ENCODE data around the gene PRKRIP1. TPM values are rescaled to one million over a fixed set of nuclear protein-coding genes. Genes with fewer than 3 reads are reported as not detected.
A peak's percentile ranks its signal among the peaks of the same experiment; 100 is the strongest.
"Not testable (repeated sequence)": the region's sequence is repeated elsewhere in the genome, so short reads cannot be mapped to it uniquely, and the experiment has no call there.

The PRKRIP1 gene
- polyA plus RNA-seq, 1 donor: 30.0 TPM

DNA sequence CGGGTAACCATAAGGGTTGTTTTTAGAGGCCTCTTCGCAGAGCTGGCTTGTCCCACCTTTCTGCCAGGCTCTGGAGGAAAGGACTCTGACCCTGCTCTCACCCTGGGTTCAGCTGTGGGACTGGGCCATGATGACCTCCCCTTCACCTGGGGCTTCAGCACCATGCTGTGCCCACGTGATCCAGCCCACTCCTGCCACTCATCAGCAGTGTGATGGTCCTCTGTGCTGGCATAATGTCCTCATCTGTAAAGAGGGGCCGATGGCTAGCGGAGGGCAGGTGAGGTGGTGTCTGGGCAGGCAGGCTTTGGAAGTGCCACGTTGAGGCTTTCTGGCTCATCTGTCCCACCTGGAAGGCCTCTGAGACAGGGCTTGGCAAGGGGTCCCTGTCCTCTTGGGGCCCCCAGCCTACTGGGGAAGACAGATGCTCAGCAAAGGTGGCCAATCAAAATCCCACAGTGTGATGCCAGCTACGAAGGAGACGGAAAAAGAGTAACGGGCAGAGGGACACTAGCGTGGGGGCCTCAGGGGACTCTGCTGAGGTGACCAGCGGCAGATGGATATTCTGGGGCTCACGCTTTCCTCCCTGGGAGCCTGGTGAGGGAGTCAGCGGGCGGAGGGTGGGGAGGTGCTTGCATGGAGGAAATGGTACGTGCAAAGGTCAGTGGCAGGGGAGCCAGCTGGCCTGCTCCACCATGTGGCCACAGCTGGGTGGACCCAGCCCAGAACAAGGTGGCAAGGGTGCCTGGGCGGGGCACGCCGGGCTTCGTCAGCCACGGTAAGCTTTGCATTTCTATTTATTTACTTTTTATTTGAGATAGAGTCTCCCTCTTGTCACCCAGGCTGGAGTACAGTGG, 74.0 kb downstream of the PRKRIP1 start:
- WGBS (ENCODE audit: insufficient coverage, low lambda C conversion rate): no CpG with 5 or more reads among the region's 20 CpGs
- DNase-seq: peak in 1 of 2 donors; percentile 46
- peaks cover 5% of the 10 kb centered on the region for H3K4me1 ChIP-seq (ENCODE audit: control insufficient read depth, insufficient read depth, low read length)
- no peaks in the 10 kb centered on the region for H3K27me3 ChIP-seq (ENCODE audit: control insufficient read depth, insufficient read depth, low read length)
- H3K27ac ChIP-seq (ENCODE audit: low read length): no peak overlapping the region
- H3K9me3 ChIP-seq (ENCODE audit: control insufficient read depth, low read depth, low read length): peaks cover 4% of the 10 kb centered on the region
- H3K4me3 ChIP-seq (ENCODE audit: low read length): no peak overlapping the region
- peaks cover 37% of the 10 kb centered on the region for H3K36me3 ChIP-seq (ENCODE audit: control insufficient read depth, insufficient read depth, low read length)

GRCh38 chr7:102471791-102472125, 75.6 kb downstream of the PRKRIP1 start:
- Histone ChIP-seq H3K4me3 (ENCODE audit: low read length) (no peak overlapping the region), H3K9me3 (ENCODE audit: control insufficient read depth, low read depth, low read length) (peaks cover 4% of the 10 kb centered on the region), H3K36me3 (ENCODE audit: control insufficient read depth, insufficient read depth, low read length) (peaks cover 37% of the 10 kb centered on the region), H3K27ac (ENCODE audit: low read length) (no peak overlapping the region), H3K4me1 (ENCODE audit: control insufficient read depth, insufficient read depth, low read length) (no peaks in the 10 kb centered on the region), H3K27me3 (ENCODE audit: control insufficient read depth, insufficient read depth, low read length) (no peaks in the 10 kb centered on the region)
- no peak for DNase-seq
- no CpG with 5 or more reads among the region's 6 CpGs for WGBS (ENCODE audit: insufficient coverage, low lambda C conversion rate)

GRCh38 chr7:102472126-102473041, 76.2 kb downstream of the PRKRIP1 start:
- DNase-seq: no peak
- H3K27ac ChIP-seq (ENCODE audit: low read length): no peak overlapping the region
- H3K9me3 ChIP-seq (ENCODE audit: control insufficient read depth, low read depth, low read length): peaks cover 4% of the 10 kb centered on the region
- H3K4me3 ChIP-seq (ENCODE audit: low read length): no peak overlapping the region
- H3K4me1 ChIP-seq (ENCODE audit: control insufficient read depth, insufficient read depth, low read length): no peaks in the 10 kb centered on the region
- no CpG with 5 or more reads among the region's 31 CpGs for WGBS (ENCODE audit: insufficient coverage, low lambda C conversion rate)
- H3K36me3 ChIP-seq (ENCODE audit: control insufficient read depth, insufficient read depth, low read length): peaks cover 37% of the 10 kb centered on the region
- no peaks in the 10 kb centered on the region for H3K27me3 ChIP-seq (ENCODE audit: control insufficient read depth, insufficient read depth, low read length)

- H3K27me3 ChIP-seq (ENCODE audit: control insufficient read depth, insufficient read depth, low read length): no peaks in the 10 kb centered on the region
- no peak for DNase-seq
- no peak overlapping the region for H3K27ac ChIP-seq (ENCODE audit: low read length)
Observed at GRCh38 chr7:102473271-102473991, 77.3 kb downstream of the PRKRIP1 start.

DNA sequence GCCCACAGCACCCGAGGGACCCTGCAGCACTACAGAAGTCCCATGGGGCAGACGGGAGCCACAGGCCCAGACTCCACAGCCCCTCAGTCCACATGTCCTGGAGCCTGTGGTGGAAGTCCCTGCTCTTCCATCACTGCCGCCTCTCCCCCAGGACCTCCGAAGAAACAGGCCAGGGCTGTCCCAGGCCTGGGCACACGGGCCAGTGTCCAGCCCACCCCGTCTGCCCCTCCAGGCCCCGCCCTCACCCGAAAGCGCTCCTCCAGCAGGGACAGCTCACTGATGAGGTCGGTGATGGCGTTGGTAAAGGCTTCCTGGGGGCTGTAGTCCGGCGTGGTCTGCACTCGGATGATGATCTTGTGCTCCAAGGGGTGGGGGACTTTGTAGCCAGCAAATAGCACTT, 78.0 kb downstream of the PRKRIP1 start:
- not testable (repeated sequence) for H3K4me3 ChIP-seq (ENCODE audit: low read length); H3K27ac ChIP-seq (ENCODE audit: low read length); DNase-seq; H3K27me3 ChIP-seq (ENCODE audit: control insufficient read depth, insufficient read depth, low read length); H3K9me3 ChIP-seq (ENCODE audit: control insufficient read depth, low read depth, low read length); H3K4me1 ChIP-seq (ENCODE audit: control insufficient read depth, insufficient read depth, low read length)
- peaks cover 24% of the 10 kb centered on the region for H3K36me3 ChIP-seq (ENCODE audit: control insufficient read depth, insufficient read depth, low read length)
- WGBS (ENCODE audit: insufficient coverage, low lambda C conversion rate): no CpG with 5 or more reads among the region's 14 CpGs

More at GRCh38 chr7:102473271-102473991, 77.3 kb downstream of the PRKRIP1 start:
- peaks cover 29% of the 10 kb centered on the region for H3K36me3 ChIP-seq (ENCODE audit: control insufficient read depth, insufficient read depth, low read length)
- H3K4me1 ChIP-seq (ENCODE audit: control insufficient read depth, insufficient read depth, low read length): no peaks in the 10 kb centered on the region
- no peaks in the 10 kb centered on the region for H3K9me3 ChIP-seq (ENCODE audit: control insufficient read depth, low read depth, low read length)
- no CpG with 5 or more reads among the region's 23 CpGs for WGBS (ENCODE audit: insufficient coverage, low lambda C conversion rate)
- no peak overlapping the region for H3K4me3 ChIP-seq (ENCODE audit: low read length)

DNA sequence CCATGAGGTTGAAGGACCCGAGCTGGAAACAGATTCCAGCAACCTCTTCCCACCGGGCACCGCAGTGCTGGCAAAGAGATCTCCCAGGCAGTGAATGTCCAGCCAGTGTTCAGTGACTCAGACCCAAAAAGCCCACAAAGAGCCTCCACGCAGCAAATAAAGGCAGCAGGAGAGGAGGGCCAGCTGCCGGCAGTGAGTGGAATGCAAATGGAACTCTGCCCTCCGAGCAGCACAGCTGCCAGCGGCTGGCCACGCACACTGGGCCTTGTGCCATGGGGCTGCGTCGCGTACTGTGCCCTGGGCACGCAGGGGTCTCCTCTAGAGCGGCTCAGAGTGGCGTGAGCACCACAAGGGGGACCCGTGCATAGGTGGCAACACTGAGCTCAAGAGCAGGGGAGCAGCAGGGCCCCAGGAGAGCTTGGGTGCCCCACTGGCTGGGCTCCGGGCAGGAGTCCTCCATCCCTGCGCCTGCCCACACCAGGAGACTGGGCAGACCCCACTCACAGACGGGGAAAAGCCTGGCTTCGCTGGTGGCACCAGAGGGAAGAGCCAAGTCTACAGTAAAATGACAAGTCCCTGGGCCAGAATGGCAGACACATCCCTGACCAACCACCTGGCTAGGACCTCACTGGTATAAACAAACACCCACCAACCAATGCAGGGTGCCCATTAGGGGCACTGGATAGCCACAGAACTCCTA, 78.7 kb downstream of the PRKRIP1 start:
- not testable (repeated sequence) for H3K9me3 ChIP-seq (ENCODE audit: control insufficient read depth, low read depth, low read length); H3K27ac ChIP-seq (ENCODE audit: low read length); DNase-seq; H3K4me1 ChIP-seq (ENCODE audit: control insufficient read depth, insufficient read depth, low read length); H3K27me3 ChIP-seq (ENCODE audit: control insufficient read depth, insufficient read depth, low read length); H3K4me3 ChIP-seq (ENCODE audit: low read length)
- WGBS (ENCODE audit: insufficient coverage, low lambda C conversion rate): no CpG with 5 or more reads among the region's 19 CpGs
- peaks cover 20% of the 10 kb centered on the region for H3K36me3 ChIP-seq (ENCODE audit: control insufficient read depth, insufficient read depth, low read length)

Other genes with a start within 250 kb of the PRKRIP1 start
- gene SH2B2, start 109.5 kb upstream of the PRKRIP1 start, polyA plus RNA-seq: 1.6 TPM
- 4.3 TPM for gene SPDYE6, start 39.9 kb upstream of the PRKRIP1 start, polyA plus RNA-seq
- 9.9 TPM for gene ORAI2, start 37.2 kb downstream of the PRKRIP1 start, polyA plus RNA-seq
- 10.5 TPM for gene ALKBH4, start 68.5 kb downstream of the PRKRIP1 start, polyA plus RNA-seq
- 11.2 TPM for gene LRWD1, start 68.6 kb downstream of the PRKRIP1 start, polyA plus RNA-seq
- 50.7 TPM for gene POLR2J, start 82.6 kb downstream of the PRKRIP1 start, polyA plus RNA-seq
- 14.2 TPM for gene RASA4B, start 121.4 kb downstream of the PRKRIP1 start, polyA plus RNA-seq
- 17.0 TPM for gene UPK3BL2, start 147.3 kb downstream of the PRKRIP1 start, polyA plus RNA-seq
- 3.2 TPM for gene SPDYE2, start 154.9 kb downstream of the PRKRIP1 start, polyA plus RNA-seq
- gene POLR2J3, start 176.2 kb downstream of the PRKRIP1 start, polyA plus RNA-seq: 40.4 TPM
- 30.1 TPM for gene RASA4, start 220.4 kb downstream of the PRKRIP1 start, polyA plus RNA-seq
- gene UPK3BL1, start 246.4 kb downstream of the PRKRIP1 start, polyA plus RNA-seq: 33.0 TPM

Measured in large intestine (tissue), 3 donors.